Measurements from ENCODE around the gene CTNNA3. TPM values are rescaled to one million over a fixed set of nuclear protein-coding genes. Genes with fewer than 3 reads are reported as not detected.

Gene CTNNA3
- total and polyA plus RNA-seq, 2 of the 4 experiments (the other 2 are of a cell fraction), result 0.19 to 0.90 TPM

DNA sequence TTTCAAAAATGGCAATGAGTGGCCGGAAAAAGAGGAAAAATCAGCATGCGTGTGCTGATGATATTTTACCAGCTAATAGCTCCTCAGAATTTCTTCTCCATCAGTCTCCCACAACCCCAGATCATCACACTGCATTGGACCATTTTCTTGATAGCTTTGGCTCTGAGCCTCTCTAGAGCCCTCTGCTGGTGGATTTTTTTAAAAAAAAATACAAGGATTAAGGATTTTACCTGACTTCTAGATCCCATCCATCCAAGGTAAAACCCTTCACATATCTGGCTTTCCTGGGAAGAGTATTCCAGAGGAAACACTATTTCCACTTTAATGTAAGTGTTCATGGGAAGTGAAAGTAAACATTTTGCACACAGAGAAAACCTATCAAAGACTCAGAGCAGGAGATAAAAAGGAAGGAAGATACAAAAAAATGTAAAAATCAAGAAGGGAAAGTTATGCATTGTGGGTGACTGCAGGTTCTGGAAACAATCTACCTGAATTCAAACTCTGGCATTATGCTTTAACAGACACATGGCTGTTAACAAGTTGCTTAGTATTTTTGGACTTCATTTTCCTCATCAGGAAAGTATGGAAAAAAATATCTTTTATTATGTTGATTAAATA, 389.3 kb downstream of the CTNNA3 start:
- Histone ChIP-seq H2BK5ac (ENCODE audit: low read depth, low read length, poor library complexity, severe bottlenecking) (no peak overlapping the region), H3K23ac (ENCODE audit: low read depth, low read length) (no peak overlapping the region), H3K9ac (ENCODE audit: low read depth, low read length) (no peak overlapping the region), H2BK15ac (ENCODE audit: low read depth, low read length) (no peak overlapping the region), H3K56ac (ENCODE audit: extremely low read depth, insufficient read depth, low read length) (no peak overlapping the region), H2AK9ac (replicated peaks; ENCODE audit: low read depth, low read length, poor library complexity) (no peak overlapping the region), H4K20me1 (ENCODE audit: insufficient read depth, low read length) (no peaks in the 10 kb centered on the region), H4K8ac (ENCODE audit: low read depth in 2 of 2, low read length in 2 of 2) (no peak overlapping the region), H3K18ac (ENCODE audit: low read depth, low read length) (no peak overlapping the region), H2BK20ac (ENCODE audit: low read depth, low read length) (no peak overlapping the region), H3K4me1 (ENCODE audit: control insufficient read depth, insufficient read depth, low read length) (no peaks in the 10 kb centered on the region), H3K27me3 (ENCODE audit: control insufficient read depth, insufficient read depth, low read length) (no peaks in the 10 kb centered on the region), H3K4me2 (ENCODE audit: low read depth, low read length) (no peak overlapping the region), H3K27ac (ENCODE audit: insufficient read depth, low read length) (no peak overlapping the region), H4K5ac (ENCODE audit: low read depth, low read length) (no peak overlapping the region), H2AK5ac (ENCODE audit: low read depth, low read length) (no peak overlapping the region), H3K9me3 (ENCODE audit: control insufficient read depth, insufficient read depth, low read length) (no peaks in the 10 kb centered on the region), H3K4ac (ENCODE audit: low read depth, low read length) (no peak overlapping the region), H3K4me3 (ENCODE audit: insufficient read depth, low read depth, low read length) (no peak overlapping the region), H3K14ac (replicated peaks; ENCODE audit: low read depth, low read length) (no peak overlapping the region), H2AFZ (replicated peaks; ENCODE audit: low read length, poor library complexity) (no peak overlapping the region), H3K79me1 (ENCODE audit: low read depth in 1 of 2, low read length in 2 of 2) (no peaks in the 10 kb centered on the region), H2BK120ac (ENCODE audit: low read depth, low read length) (no peak overlapping the region), H4K91ac (ENCODE audit: insufficient read depth, low read depth, low read length) (no peak overlapping the region), H3K9me1 (ENCODE audit: insufficient read depth, low read length) (no peaks in the 10 kb centered on the region), H3K36me3 (ENCODE audit: control insufficient read depth, insufficient read depth, low read length) (no peaks in the 10 kb centered on the region)
- ATAC-seq (ENCODE audit: low read depth) (no peak), DNase-seq (peak; percentile 4)
- no TSS peak for BruUV-seq (replicated peaks)
- ChIA-PET CTCF (interaction anchor here (0.5 to 1.8 kb wide), 7 partner anchors 9 to 264 kb away, joined by 3 to 10 read pairs (median 4); no protein-coding TSS in a partner anchor), POLR2A (ENCODE audit: unreplicated experiment) (no interaction called here)
- TF ChIP-seq RAD21 (IDR thresholded peaks at IDR 0.05; ENCODE audit: low read length), result peak; percentile 19; the same call in 1 of the 2 replicates
- TF ChIP-seq CEBPB (IDR thresholded peaks at IDR 0.05; ENCODE audit: low read depth, low read length), result no peak
- TF ChIP-seq, protein P1, sequence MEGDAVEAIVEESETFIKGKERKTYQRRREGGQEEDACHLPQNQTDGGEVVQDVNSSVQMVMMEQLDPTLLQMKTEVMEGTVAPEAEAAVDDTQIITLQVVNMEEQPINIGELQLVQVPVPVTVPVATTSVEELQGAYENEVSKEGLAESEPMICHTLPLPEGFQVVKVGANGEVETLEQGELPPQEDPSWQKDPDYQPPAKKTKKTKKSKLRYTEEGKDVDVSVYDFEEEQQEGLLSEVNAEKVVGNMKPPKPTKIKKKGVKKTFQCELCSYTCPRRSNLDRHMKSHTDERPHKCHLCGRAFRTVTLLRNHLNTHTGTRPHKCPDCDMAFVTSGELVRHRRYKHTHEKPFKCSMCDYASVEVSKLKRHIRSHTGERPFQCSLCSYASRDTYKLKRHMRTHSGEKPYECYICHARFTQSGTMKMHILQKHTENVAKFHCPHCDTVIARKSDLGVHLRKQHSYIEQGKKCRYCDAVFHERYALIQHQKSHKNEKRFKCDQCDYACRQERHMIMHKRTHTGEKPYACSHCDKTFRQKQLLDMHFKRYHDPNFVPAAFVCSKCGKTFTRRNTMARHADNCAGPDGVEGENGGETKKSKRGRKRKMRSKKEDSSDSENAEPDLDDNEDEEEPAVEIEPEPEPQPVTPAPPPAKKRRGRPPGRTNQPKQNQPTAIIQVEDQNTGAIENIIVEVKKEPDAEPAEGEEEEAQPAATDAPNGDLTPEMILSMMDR (conservative IDR thresholded peaks at IDR 0.05; ENCODE audit: low read depth, low read length), result peak; percentile 49
- TF ChIP-seq RFX5 (IDR thresholded peaks at IDR 0.05; ENCODE audit: low read depth, low read length), result no peak
- TF ChIP-seq SMC3 (IDR thresholded peaks at IDR 0.05; ENCODE audit: low read depth, low read length), result peak; percentile 33
- intact Hi-C loops (cut with micrococcal nuclease), result loop anchor here (1.0 to 5.0 kb wide), 2 partner anchors 216 to 474 kb away; no protein-coding TSS in a partner anchor
- in situ Hi-C loops (cut with MboI; ENCODE audit: low sequenced_read_pairs), result no loop called here
- dilution Hi-C loops (cut with HindIII; ENCODE audit: low sequenced_read_pairs, unreplicated experiment), result no loop called here
- WGBS, 2 experiments (ENCODE audit: extremely low coverage in 2 of 2, insufficient read length in 1 of 2), result no CpG with 5 or more reads among the region's 2 CpGs
